BLaER1 treated with 17β-estradiol and CSF1 and Interleukin-3, amounts not matched to agents 10 nM and 100 nM (cell line): ENCODE data around the gene SEMA3G.
A peak's percentile ranks its signal among the peaks of the same experiment; 100 is the strongest.

Experiments used
- H3K27ac ChIP-seq, 11 experiments: shearing (Covaris generic); formaldehyde crosslinking; 2 replicates each; pipeline ENCODE4 v1.8.1; 2022
- H3K27me3 ChIP-seq, 11 experiments: shearing (Covaris generic); formaldehyde crosslinking; 2 replicates each; pipeline ENCODE4 v1.8.1; 2022
- H3K36me3 ChIP-seq, 11 experiments: shearing (Covaris generic); formaldehyde crosslinking; 2 replicates each; pipeline ENCODE4 v1.8.1; 2022
- H3K4me1 ChIP-seq, 10 experiments: shearing (Covaris generic); formaldehyde crosslinking; 2 replicates each; pipeline ENCODE4 v1.8.1; 2022
- H3K4me2 ChIP-seq, 11 experiments: shearing (Covaris generic); formaldehyde crosslinking; 2 replicates each; pipeline ENCODE4 v1.8.1; 2022
- H3K4me3 ChIP-seq, 10 experiments: shearing (Covaris generic); formaldehyde crosslinking; 2 replicates each; pipeline ENCODE4 v1.8.1; 2022
- H3K9ac ChIP-seq, 11 experiments: shearing (Covaris generic); formaldehyde crosslinking; 2 replicates each; pipeline ENCODE4 v1.8.1; 2022
- H3K9me3 ChIP-seq, 11 experiments: shearing (Covaris generic); formaldehyde crosslinking; replicated peaks in 1 of 11; 2 replicates each; pipeline ENCODE4 v1.8.1; 2022
- H4K20me1 ChIP-seq, 11 experiments: shearing (Covaris generic); formaldehyde crosslinking; 2 replicates each; pipeline ENCODE4 v1.8.1; 2022
- Cebpa-rat ChIP-seq, 11 experiments: shearing (Covaris generic); IDR thresholded peaks; 2 replicates each; pipeline ENCODE4 v1.8.1; 2022

SEMA3G gene

GRCh38 chr3:52396907-52397591, 47.9 kb downstream of the SEMA3G start:
- Histone ChIP-seq H3K4me2 (no peak overlapping the region), H3K9ac (no peak overlapping the region), H3K36me3 (peaks cover 36 to 76% (median 49%) of the 10 kb centered on the region in 11 experiments)

GRCh38 chr3:52396011-52396906, 48.6 kb downstream of the SEMA3G start:
- Histone ChIP-seq H3K27ac (no peak overlapping the region), H3K36me3 (peaks cover 32 to 76% (median 49%) of the 10 kb centered on the region in 11 experiments), H3K27me3 (no peaks in the 10 kb centered on the region), H3K4me3 (no peak overlapping the region), H3K9me3 (no peaks in the 10 kb centered on the region), H3K4me1 (no peaks in the 10 kb centered on the region), H3K4me2 (no peak overlapping the region), H4K20me1 (peaks cover 0 to 33% (median 0%) of the 10 kb centered on the region in 11 experiments; a peak in 7 of 22 replicates), H3K9ac (no peak overlapping the region)
- no peak for TF ChIP-seq Cebpa-rat (IDR thresholded peaks at IDR 0.05)

More at GRCh38 chr3:52396907-52397591, 47.9 kb downstream of the SEMA3G start:
- no peaks in the 10 kb centered on the region for H3K9me3 ChIP-seq
- no peak overlapping the region for H3K27ac ChIP-seq
- TF ChIP-seq Cebpa-rat (IDR thresholded peaks at IDR 0.05) = no peak
- no peaks in the 10 kb centered on the region for H3K27me3 ChIP-seq
- no peak overlapping the region for H3K4me3 ChIP-seq
- no peaks in the 10 kb centered on the region for H3K4me1 ChIP-seq
- H4K20me1 ChIP-seq = peaks cover 0 to 41% (median 2%) of the 10 kb centered on the region in 11 experiments; a peak in 10 of 22 replicates

DNA sequence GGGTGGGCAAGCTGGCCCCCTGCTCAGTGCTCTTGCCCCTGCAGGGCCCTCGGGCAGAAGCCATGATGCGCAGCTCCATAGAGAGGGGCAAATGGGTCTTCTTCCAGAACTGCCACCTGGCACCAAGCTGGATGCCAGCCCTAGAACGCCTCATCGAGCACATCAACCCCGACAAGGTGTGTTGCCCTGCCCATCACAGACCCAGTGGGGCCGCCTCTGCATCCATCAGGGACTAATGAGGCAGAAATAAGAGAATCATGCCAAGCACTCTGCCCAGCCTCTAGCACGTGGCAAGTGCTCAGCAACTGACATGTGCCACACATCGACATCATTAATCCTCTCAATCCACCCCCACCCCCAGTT, 49.4 kb downstream of the SEMA3G start:
- H3K27me3 ChIP-seq = no peaks in the 10 kb centered on the region
- H3K9me3 ChIP-seq = no peaks in the 10 kb centered on the region
- H3K4me1 ChIP-seq = peaks cover 0 to 6% (median under 1%) of the 10 kb centered on the region in 10 experiments; a peak in 9 of 20 replicates
- no peak overlapping the region for H3K27ac ChIP-seq
- no peak overlapping the region for H3K4me2 ChIP-seq
- H3K36me3 ChIP-seq = peaks cover 24 to 76% (median 44%) of the 10 kb centered on the region in 11 experiments
- H4K20me1 ChIP-seq = peaks cover 0 to 25% (median 0%) of the 10 kb centered on the region in 11 experiments; a peak in 5 of 22 replicates
- H3K9ac ChIP-seq = no peak overlapping the region
- TF ChIP-seq Cebpa-rat (IDR thresholded peaks at IDR 0.05) = no peak
- no peak overlapping the region for H3K4me3 ChIP-seq

GRCh38 chr3:52394751-52395502, 50.0 kb downstream of the SEMA3G start:
- peaks cover 0 to 11% (median 6%) of the 10 kb centered on the region in 10 experiments; a peak in 14 of 20 replicates for H3K4me1 ChIP-seq
- no peak overlapping the region; a peak in 1 of 22 replicates for H3K27ac ChIP-seq
- no peak overlapping the region for H3K4me3 ChIP-seq
- peaks cover 19 to 70% (median 38%) of the 10 kb centered on the region in 11 experiments; a peak in 21 of 22 replicates for H3K36me3 ChIP-seq
- H3K4me2 ChIP-seq = no peak overlapping the region
- H3K9ac ChIP-seq = no peak overlapping the region
- peaks cover 0 to 19% (median 0%) of the 10 kb centered on the region in 11 experiments; a peak in 4 of 22 replicates for H4K20me1 ChIP-seq
- H3K9me3 ChIP-seq = no peaks in the 10 kb centered on the region
- no peaks in the 10 kb centered on the region for H3K27me3 ChIP-seq
- no peak for TF ChIP-seq Cebpa-rat (IDR thresholded peaks at IDR 0.05)

- no peak for TF ChIP-seq Cebpa-rat (IDR thresholded peaks at IDR 0.05)
- Histone ChIP-seq H3K9me3 (no peaks in the 10 kb centered on the region), H3K4me3 (no peak overlapping the region), H4K20me1 (peaks cover 0 to 11% (median 0%) of the 10 kb centered on the region in 11 experiments; a peak in 1 of 22 replicates), H3K9ac (no peak overlapping the region), H3K4me2 (no peak overlapping the region), H3K4me1 (peaks cover 0 to 19% (median 14%) of the 10 kb centered on the region in 10 experiments; a peak in 14 of 20 replicates), H3K36me3 (peaks cover 11 to 66% (median 30%) of the 10 kb centered on the region in 11 experiments; a peak in 20 of 22 replicates), H3K27ac (no peak overlapping the region), H3K27me3 (no peaks in the 10 kb centered on the region)
Measured at GRCh38 chr3:52393959-52394670, 50.8 kb downstream of the SEMA3G start.

DNA sequence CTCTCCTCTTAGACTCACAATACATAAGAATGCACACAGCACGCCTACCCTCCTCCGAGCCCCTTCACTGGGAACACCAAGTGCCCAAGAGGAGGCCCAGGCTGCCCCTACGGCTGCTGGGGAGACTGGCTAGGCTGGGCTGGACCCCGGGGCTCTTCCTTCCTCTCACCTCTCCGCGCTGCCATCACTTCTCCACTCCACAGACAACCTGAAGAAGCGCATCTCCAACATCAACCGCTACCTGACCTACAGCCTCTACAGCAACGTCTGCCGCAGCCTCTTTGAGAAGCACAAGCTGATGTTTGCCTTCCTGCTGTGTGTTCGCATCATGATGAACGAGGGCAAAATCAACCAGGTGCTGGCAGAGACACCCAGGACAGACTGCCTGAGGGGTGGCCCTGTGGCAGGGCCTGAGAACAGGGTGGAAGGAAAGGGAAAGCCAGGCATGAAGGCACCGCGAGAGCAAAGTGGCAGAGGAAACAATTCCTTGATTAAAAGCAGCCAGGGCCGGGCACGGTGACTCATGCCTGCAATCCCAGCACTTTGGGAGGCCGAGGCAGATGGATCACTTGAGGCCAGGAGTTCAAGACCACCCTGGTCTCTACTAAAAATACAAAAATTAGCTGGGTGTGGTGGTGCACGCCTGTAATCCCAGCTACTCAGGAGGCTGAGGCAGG, 51.6 kb downstream of the SEMA3G start:
- Histone ChIP-seq H3K27me3 (no peaks in the 10 kb centered on the region), H3K36me3 (peaks cover 8 to 67% (median 24%) of the 10 kb centered on the region in 11 experiments; a peak in 17 of 22 replicates), H3K9ac (no peak overlapping the region), H3K9me3 (no peaks in the 10 kb centered on the region), H3K4me2 (no peak overlapping the region), H3K4me1 (peaks cover 0 to 22% (median 15%) of the 10 kb centered on the region in 10 experiments; a peak in 14 of 20 replicates), H3K4me3 (no peak overlapping the region), H3K27ac (no peak overlapping the region), H4K20me1 (peaks cover 0 to 8% (median 0%) of the 10 kb centered on the region in 11 experiments; a peak in 1 of 22 replicates)
- TF ChIP-seq Cebpa-rat (IDR thresholded peaks at IDR 0.05) = no peak

- H3K4me3 ChIP-seq = no peak overlapping the region
- peak overlapping the region in 2 of 11 experiments; percentile 3 to 5; a peak in 1 of 22 replicates for H3K9ac ChIP-seq
- peaks cover 4 to 22% (median 17%) of the 10 kb centered on the region in 10 experiments; a peak in 17 of 20 replicates for H3K4me1 ChIP-seq
- no peaks in the 10 kb centered on the region for H3K9me3 ChIP-seq
- H3K36me3 ChIP-seq = peaks cover 8 to 62% (median 24%) of the 10 kb centered on the region in 11 experiments; a peak in 17 of 22 replicates
- H3K27me3 ChIP-seq = no peaks in the 10 kb centered on the region
- H4K20me1 ChIP-seq = peaks cover 0 to under 1% (median 0%) of the 10 kb centered on the region in 11 experiments; a peak in 1 of 22 replicates
- H3K27ac ChIP-seq = no peak overlapping the region
- no peak overlapping the region for H3K4me2 ChIP-seq
- TF ChIP-seq Cebpa-rat (IDR thresholded peaks at IDR 0.05) = no peak
Measured at GRCh38 chr3:52392216-52392930, 52.5 kb downstream of the SEMA3G start.
